OCI-LY3 (cell line): ENCODE data around the gene ATP8B3.

Source experiments
- EZH2phosphoT487 ChIP-seq: fragments of 200-600 bp; shearing (Covaris generic); IDR thresholded peaks from 2 replicates; pipeline ENCODE4 v1.6.1; 2018; ENCODE audit warnings: antibody characterized with exemption, mixed run types, low read depth
- TF ChIP-seq, protein P1 (sequence below): fragments of 200-600, 300-600 bp; sonication (generic); IDR thresholded peaks from 2 replicates; pipeline ENCODE4 v1.5.1; 2014; ENCODE audit warnings: antibody characterized with exemption, low read length, low read depth

- TF ChIP-seq, protein P1, sequence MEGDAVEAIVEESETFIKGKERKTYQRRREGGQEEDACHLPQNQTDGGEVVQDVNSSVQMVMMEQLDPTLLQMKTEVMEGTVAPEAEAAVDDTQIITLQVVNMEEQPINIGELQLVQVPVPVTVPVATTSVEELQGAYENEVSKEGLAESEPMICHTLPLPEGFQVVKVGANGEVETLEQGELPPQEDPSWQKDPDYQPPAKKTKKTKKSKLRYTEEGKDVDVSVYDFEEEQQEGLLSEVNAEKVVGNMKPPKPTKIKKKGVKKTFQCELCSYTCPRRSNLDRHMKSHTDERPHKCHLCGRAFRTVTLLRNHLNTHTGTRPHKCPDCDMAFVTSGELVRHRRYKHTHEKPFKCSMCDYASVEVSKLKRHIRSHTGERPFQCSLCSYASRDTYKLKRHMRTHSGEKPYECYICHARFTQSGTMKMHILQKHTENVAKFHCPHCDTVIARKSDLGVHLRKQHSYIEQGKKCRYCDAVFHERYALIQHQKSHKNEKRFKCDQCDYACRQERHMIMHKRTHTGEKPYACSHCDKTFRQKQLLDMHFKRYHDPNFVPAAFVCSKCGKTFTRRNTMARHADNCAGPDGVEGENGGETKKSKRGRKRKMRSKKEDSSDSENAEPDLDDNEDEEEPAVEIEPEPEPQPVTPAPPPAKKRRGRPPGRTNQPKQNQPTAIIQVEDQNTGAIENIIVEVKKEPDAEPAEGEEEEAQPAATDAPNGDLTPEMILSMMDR = no peak
- no peak for TF ChIP-seq EZH2phosphoT487
Measured at GRCh38 chr19:1860042-1860775, 48.1 kb upstream of the ATP8B3 start.
